Activated T-cell treated with anti-CD3 and anti-CD28 coated beads for 1 hour (primary cell): ENCODE data around the gene KIF21B.

ENCODE experiments used
- DNase-seq: peaks from one replicate; pipeline ENCODE4 v3.0.0-alpha.2; 2020; ENCODE audit warnings: low read depth

Gene KIF21B

DNA sequence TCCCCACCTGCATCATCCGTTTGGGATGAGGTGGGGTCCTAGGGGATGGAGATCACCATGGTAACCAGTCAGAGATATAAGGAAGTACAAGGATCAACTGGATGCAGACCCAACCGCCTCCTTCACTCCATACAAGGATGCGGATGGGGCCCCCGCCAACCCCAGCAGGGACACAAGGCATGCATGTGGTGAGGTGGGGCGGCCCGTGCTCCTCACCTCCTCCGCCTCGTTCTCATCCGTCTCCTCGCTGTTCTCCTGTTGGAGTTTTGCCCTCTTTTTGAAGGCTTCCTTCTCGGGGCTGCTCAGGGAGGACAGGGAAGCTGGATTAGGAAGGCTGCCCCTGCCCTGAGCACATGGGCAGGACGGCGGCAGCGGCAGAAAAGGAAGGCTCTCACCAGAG is 23.8 kb downstream of the KIF21B start:
- no peak for DNase-seq

DNA sequence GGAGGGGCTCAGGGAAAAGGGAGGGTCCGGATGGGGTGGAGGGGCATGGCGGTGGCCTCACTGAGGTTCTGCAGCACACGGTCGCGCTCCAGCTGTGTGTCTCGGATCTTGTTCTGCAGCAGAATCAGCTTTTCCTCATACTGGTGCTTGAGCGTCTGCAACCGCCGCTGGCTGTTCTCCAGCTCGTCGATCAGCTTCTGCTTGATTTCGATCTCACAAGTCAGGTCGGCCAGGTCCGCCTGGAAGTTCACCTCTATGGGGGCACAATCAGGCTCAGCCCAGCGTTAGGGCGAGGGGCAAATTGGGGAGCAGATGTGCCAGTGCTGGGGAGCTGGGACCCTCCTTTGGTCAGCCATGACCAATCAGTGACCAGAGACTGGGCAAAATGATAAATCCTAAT is 25.2 kb downstream of the KIF21B start:
- no peak for DNase-seq

- DNase-seq = no peak
Observed at GRCh38 chr1:200992382-200993048, 31.0 kb downstream of the KIF21B start.

GRCh38 chr1:200991097-200991614 is 32.4 kb downstream of the KIF21B start:
- no peak for DNase-seq

DNA sequence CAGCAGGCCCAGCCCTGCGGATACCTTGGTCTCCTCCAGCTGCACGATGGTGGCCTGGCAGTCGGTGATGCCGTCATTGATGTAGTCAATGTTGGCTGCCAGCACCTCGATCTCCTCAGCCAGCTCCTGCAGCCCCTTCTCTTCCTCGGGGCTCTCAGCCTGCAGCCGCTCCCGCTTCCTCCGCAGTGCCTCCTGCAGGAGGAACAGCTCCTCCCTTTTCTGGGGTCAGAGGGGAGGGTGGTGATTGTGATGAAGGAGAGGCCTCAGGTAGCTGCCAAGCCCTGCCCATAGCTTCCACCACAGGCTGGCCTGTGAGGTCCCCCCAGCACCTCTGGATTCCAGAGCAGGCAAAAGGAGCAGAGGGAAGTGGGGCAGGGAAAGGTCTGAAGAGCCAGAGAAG is 33.4 kb downstream of the KIF21B start:
- DNase-seq = no peak

GRCh38 chr1:200989337-200989736 is 34.2 kb downstream of the KIF21B start:
- DNase-seq = no peak

GRCh38 chr1:200988693-200989092 is 34.8 kb downstream of the KIF21B start:
- DNase-seq = no peak

- DNase-seq = no peak
Observed at GRCh38 chr1:200985481-200985880, 38.0 kb downstream of the KIF21B start.

DNA sequence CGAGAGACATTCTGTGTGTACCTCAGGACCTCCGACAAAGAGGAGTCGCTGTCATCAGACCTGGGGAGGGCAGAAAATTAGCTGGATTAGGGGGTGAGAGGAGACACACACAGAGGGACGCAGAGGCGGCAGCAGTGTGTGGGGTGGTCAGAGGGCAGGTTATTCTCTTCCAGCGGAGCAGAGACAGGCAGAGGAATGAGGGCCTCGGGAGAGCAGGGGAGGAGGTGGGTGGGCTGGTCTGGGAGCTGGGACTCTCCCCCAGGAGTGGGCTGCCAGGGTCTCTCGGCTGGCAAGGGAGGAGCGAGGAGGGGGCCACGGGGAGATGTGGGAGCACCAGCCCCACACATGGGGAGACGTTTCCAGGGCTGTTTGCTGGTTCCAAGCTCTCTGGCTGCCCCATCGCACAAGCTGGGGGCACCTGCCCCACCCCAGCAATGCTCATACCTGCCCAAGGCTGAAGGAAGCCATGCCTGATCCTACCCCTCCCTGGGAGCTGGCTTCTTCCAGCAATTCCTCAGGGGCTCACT is 40.4 kb downstream of the KIF21B start:
- DNase-seq = no peak

DNA sequence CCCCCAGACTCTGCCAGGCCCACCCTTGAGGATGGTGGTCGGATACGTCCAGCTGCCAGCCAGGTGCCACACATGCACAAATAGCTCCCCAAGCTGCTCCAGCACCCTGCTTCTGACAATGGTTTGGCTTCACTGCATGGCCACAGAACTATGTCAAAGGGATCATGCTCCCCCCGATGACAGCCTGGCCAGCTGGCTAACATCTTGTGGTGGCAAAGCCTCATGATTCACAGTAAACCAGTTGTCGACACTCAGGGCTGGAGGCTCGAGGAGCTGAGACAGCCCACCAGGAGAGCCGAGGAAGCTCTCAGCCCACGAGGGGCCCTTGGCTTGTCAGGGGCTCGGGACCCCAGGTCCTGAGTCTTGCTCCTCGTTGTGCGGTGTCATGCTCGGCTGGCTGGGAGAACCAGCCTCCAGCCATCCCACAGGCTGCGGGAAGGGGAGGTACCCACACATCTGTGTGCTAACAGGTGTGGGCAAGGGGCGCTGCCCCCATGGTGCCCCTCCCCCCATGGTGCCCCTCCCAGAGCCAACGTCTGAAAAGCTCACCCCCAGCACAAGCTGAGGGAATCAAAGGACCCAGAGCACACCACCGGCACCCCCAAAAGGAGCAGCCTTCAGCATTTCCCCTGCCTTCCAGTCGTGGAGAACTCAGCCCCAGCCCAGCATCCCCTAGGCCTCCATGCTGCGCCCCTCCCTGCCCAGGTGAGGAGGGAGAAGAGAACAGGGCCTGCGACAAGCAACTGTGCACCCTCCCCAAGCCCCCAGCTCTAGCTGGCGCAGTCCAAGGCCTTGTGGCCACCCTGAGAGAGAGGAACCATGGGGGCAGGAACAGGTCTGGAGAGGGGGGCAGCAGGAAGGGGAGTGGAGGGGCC is 41.2 kb downstream of the KIF21B start:
- DNase-seq = no peak

- no peak for DNase-seq
Observed at GRCh38 chr1:200981278-200981677, 42.2 kb downstream of the KIF21B start.

DNA sequence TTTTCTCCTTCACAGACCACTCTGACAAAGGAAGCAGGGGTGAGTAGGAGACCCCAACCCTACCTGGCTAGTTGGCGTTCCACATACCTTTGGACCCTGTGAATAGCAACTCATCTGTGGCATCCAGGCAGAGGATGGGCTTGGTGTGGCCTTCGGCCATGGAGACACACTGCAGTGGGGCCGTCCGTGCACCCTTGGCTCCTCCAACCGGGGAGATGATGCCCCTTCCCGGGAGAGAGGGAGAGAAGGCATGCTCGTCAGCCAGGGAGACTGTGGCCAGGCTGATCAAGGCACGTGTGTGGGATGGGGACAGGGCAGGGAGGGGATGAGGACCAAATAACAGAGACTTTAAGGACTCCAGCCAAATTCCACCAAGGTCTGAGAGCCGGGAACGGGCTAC is 42.6 kb downstream of the KIF21B start:
- no peak for DNase-seq

DNA sequence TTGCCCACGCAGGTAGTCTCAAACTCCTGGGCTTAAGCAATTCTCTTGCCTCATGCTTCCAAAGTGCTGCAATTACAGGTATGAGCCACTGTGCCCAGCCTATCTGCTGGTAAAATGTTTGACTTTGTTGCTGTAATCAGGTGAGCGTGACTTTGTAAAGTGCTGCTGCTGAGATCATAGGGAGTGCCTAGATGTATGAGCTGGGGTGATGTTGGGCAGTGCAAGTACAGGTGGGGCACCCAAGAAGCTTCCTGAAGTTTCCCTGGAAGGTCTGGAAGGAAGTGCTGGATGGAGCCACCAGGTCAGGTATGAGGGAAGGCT is 43.1 kb downstream of the KIF21B start:
- no peak for DNase-seq

GRCh38 chr1:200979574-200980451 is 43.7 kb downstream of the KIF21B start:
- DNase-seq = peak; percentile 59

DNA sequence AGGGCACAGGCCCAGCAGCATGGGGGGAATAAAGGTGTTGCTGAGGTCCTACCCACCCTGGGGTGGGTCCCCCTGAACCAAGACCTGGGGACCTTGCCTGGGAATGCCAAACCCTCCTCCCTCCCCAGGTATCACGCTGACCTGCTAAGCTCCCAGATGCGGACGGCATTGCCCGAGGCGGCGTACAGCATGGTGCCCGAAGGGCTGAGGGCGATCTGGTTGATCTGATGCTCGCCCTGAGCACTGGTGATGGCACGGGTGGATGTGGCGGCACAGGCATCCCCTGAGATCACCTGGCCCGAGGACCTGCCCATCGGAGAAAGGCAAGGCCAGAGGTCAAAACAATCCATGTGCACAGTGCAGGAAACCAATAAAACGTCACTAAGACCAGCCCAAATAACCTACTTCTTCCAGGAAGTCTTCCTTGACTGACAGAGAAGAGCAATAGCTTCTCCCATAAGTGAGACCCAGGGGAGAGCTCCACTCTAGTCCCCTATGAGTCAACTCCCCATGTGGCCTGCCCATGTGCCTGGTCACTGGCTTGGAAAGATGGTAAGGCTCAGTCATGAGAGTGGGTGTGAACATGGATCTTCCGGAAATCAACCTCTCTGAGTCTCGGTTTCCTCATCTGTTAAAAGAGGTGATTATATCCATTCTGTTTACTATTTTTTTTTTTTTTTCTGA is 46.3 kb downstream of the KIF21B start:
- no peak for DNase-seq

- no peak for DNase-seq
Observed at GRCh38 chr1:200976634-200977033, 46.9 kb downstream of the KIF21B start.

DNA sequence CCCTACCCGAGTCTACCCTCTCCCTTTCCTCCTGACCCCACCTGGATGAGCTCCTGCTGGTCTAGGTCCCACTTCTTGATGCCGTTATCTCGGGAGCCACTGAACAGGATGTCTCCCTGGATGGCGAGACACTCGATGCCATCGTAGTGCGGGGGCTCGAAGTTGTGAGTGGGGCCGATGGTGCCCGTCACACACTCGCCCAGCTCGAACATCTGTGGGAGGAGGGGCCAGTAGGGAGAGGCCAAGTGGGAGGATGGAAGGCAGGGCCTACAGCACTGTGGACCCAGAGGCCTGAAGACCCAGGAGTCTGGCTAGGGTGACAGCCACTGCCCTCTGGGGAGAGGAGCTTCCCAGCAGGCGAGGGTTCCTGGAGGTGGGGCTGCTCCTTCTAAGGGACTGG is 48.1 kb downstream of the KIF21B start:
- DNase-seq = no peak

- DNase-seq = no peak
Observed at GRCh38 chr1:200974711-200975110, 48.8 kb downstream of the KIF21B start.

- no peak for DNase-seq
Observed at GRCh38 chr1:200973937-200974657, 49.4 kb downstream of the KIF21B start.

DNA sequence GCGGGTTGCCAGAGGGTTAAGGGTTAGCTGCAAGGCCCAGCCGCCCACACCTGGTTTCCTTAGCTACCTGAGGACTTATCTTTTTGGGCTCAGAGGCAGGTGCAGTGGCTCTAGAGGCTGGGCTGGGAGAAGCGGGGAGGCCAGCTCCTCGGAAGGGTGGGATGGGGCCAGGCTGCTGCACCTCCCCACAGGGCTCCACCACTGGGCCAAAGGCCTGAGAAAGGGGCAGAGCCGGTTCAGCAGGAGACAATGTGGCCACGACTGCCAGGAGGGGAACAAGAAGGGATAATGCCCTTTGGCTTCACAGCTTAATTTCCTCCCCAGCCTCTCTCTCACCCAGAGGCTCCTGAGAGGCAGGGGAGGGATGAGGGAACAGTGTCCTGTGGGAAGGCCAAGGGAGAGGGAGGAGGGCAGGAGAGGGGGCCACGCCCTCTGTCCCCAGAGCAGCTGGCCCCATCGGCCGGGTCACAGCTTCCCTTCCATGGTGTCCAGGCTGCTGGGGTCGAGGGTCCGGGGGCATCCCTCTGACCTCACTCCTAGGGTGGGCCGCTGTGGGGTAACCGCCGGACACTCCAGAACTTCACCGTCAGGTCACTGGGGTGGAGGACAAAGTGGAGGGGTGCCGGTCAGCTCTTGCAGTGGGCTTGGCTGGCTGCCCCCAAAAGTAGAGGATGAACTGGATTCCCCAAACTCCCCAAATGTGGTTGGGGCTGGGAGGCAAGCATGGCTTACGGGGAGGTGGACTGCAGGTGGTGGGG is 50.4 kb downstream of the KIF21B start:
- DNase-seq = no peak
